ENCODE data around the gene STYXL2. TPM values are rescaled to one million over a fixed set of nuclear protein-coding genes. Genes with fewer than 3 reads are reported as not detected.
A peak's percentile ranks its signal among the peaks of the same experiment; 100 is the strongest.

Gene STYXL2
- total RNA-seq, 6 experiments from 2014 or later: 0.12 TPM; not detected in 5

DNA sequence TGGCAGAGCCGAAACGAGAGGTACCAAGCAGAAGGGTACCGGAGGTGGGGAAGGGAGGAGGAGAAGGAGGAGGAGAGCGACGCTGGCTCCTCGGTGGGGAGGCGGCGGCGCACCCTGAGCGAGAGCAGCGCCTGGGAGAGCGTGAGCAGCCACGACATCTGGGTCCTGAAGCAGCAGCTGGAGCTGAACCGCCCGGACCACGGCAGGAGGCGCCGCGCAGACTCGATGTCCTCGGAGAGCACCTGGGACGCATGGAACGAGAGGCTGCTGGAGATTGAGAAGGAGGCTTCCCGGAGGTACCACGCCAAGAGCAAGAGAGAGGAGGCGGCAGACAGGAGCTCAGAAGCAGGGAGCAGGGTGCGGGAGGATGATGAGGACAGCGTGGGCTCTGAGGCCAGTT, 32.4 kb downstream of the STYXL2 start:
- intact Hi-C loops (cut with DNase I): no loop called here
- H3K27ac ChIP-seq: no peak overlapping the region
- no peaks in the 10 kb centered on the region for H3K27me3 ChIP-seq
- DNase-seq (no peak), ATAC-seq (peak in 1 of 4 donors; percentile 16)
- TF ChIP-seq CTCF (IDR thresholded peaks at IDR 0.05) (no peak), POLR2A (IDR thresholded peaks at IDR 0.05) (no peak)
- H3K36me3 ChIP-seq: no peaks in the 10 kb centered on the region
- no peaks in the 10 kb centered on the region for H3K9me3 ChIP-seq
- H3K4me3 ChIP-seq: no peak overlapping the region
- peaks cover 0 to 2% (median 0%) of the 10 kb centered on the region in 4 donors for H3K4me1 ChIP-seq
- WGBS (ENCODE audit: insufficient coverage, low coverage, low lambda C conversion rate, missing lambda C conversion rate): 79% methylated on average over 4 of the region's 28 CpGs

DNA sequence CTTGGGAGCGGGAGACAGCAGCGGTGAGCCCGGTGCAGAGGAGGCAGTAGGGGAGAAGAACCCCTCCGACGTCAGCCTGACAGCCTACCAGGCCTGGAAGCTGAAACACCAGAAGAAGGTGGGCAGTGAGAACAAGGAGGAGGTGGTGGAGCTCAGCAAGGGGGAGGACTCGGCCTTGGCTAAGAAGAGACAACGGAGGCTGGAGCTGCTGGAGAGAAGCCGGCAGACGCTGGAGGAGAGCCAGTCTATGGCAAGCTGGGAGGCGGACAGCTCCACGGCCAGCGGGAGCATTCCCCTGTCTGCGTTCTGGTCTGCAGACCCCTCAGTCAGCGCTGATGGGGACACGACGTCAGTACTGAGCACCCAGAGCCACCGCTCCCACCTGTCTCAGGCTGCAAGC, 32.9 kb downstream of the STYXL2 start:
- 61% methylated on average over 8 of the region's 17 CpGs for WGBS (ENCODE audit: insufficient coverage, low coverage, low lambda C conversion rate, missing lambda C conversion rate)
- DNase-seq (no peak), ATAC-seq (no peak)
- H3K4me1 ChIP-seq: no peaks in the 10 kb centered on the region
- no peak for TF ChIP-seq CTCF (IDR thresholded peaks at IDR 0.05)
- no peaks in the 10 kb centered on the region for H3K36me3 ChIP-seq
- H3K4me3 ChIP-seq: no peak overlapping the region
- no peaks in the 10 kb centered on the region for H3K27me3 ChIP-seq
- intact Hi-C loops (cut with DNase I): no loop called here
- no peak overlapping the region for H3K27ac ChIP-seq
- no peaks in the 10 kb centered on the region for H3K9me3 ChIP-seq

GRCh38 chr1:167127236-167127635, 33.4 kb downstream of the STYXL2 start:
- H3K4me1 ChIP-seq: no peaks in the 10 kb centered on the region
- H3K27me3 ChIP-seq: no peaks in the 10 kb centered on the region
- no peak overlapping the region for H3K4me3 ChIP-seq
- DNase-seq (no peak), ATAC-seq (no peak)
- 88% methylated on average over 3 of the region's 5 CpGs for WGBS (ENCODE audit: insufficient coverage, low coverage, low lambda C conversion rate, missing lambda C conversion rate)
- no peak overlapping the region for H3K27ac ChIP-seq
- no peaks in the 10 kb centered on the region for H3K36me3 ChIP-seq
- no peaks in the 10 kb centered on the region for H3K9me3 ChIP-seq
- intact Hi-C loops (cut with DNase I): no loop called here
- TF ChIP-seq CTCF (IDR thresholded peaks at IDR 0.05): no peak
- no peak for TF ChIP-seq POLR2A (IDR thresholded peaks at IDR 0.05)

GRCh38 chr1:167127661-167128060, 33.8 kb downstream of the STYXL2 start:
- ATAC-seq (no peak), DNase-seq (no peak)
- no peaks in the 10 kb centered on the region for H3K9me3 ChIP-seq
- H3K36me3 ChIP-seq: no peaks in the 10 kb centered on the region
- TF ChIP-seq CTCF (IDR thresholded peaks at IDR 0.05): no peak
- TF ChIP-seq POLR2A (IDR thresholded peaks at IDR 0.05): no peak
- H3K4me1 ChIP-seq: no peaks in the 10 kb centered on the region
- no peak overlapping the region for H3K4me3 ChIP-seq
- no peak overlapping the region for H3K27ac ChIP-seq
- WGBS (ENCODE audit: insufficient coverage, low coverage, low lambda C conversion rate, missing lambda C conversion rate): 39% methylated on average over 2 of the region's 5 CpGs
- no peaks in the 10 kb centered on the region for H3K27me3 ChIP-seq
- intact Hi-C loops (cut with DNase I): no loop called here

All from right lobe of liver (tissue), 6 donors.